Naive B cell (primary cell): ENCODE data around the gene IGSF5. TPM values are rescaled to one million over a fixed set of nuclear protein-coding genes. Genes with fewer than 3 reads are reported as not detected.
A peak's percentile ranks its signal among the peaks of the same experiment; 100 is the strongest.

Experiments
- ATAC-seq, 2 donors: fragments of 150-1000 bp; cut with Tn5 transposase; 2 replicates each; pipeline ENCODE4 v1.10.0; 2021; ENCODE audit warnings: low read depth in 2 of 2, mild to moderate bottlenecking in 2 of 2, moderate library complexity in 2 of 2
- DNase-seq: peaks from one replicate; pipeline ENCODE4 v3.0.0; 2022
- H3K27ac Mint-ChIP-seq, 6 donors: one replicate each; pipeline ENCODE4 v1.8.0; 2020 to 2022; ENCODE audit warnings: mild to moderate bottlenecking in 6 of 6, mixed read lengths in 6 of 6, moderate library complexity in 5 of 6, inconsistent platforms in 2 of 6
- H3K27me3 Mint-ChIP-seq, 3 donors: one replicate each; pipeline ENCODE4 v1.8.0; 2021 to 2022; ENCODE audit warnings: mixed read lengths in 3 of 3, mild to moderate bottlenecking in 1 of 3
- H3K36me3 Mint-ChIP-seq, 2 donors: one replicate each; pipeline ENCODE4 v1.8.0; 2020 to 2022; ENCODE audit warnings: mixed read lengths in 2 of 2, inconsistent platforms in 1 of 2, mild to moderate bottlenecking in 1 of 2
- H3K4me1 Mint-ChIP-seq, 3 donors: one replicate each; pipeline ENCODE4 v1.8.0; 2020 to 2022; ENCODE audit warnings: mixed read lengths in 3 of 3, inconsistent platforms in 1 of 3, mild to moderate bottlenecking in 1 of 3, moderate library complexity in 1 of 3
- H3K4me3 Mint-ChIP-seq, 8 donors: one replicate each; pipeline ENCODE4 v1.8.0; 2020 to 2022; ENCODE audit warnings: mild to moderate bottlenecking in 8 of 8, mixed read lengths in 8 of 8, moderate library complexity in 8 of 8, inconsistent platforms in 2 of 8
- H3K9me3 Mint-ChIP-seq, 7 donors: one replicate each; pipeline ENCODE4 v1.8.0; 2020 to 2022; ENCODE audit warnings: mixed read lengths in 7 of 7, mild to moderate bottlenecking in 5 of 7, inconsistent platforms in 2 of 7, moderate library complexity in 1 of 7
- polyA plus RNA-seq, 6 donors: library from polyadenylated mRNA; unstranded; fragments of 300-500 nt; fragmentation: Illumina TruSeq; gene quantifications; one replicate each; pipeline ENCODE4 v1.2.3, GENCODE V29; 2021; ENCODE audit warnings: low read depth in 6 of 6

IGSF5 gene
- polyA plus RNA-seq, 6 donors from 2014 or later: not detected

DNA sequence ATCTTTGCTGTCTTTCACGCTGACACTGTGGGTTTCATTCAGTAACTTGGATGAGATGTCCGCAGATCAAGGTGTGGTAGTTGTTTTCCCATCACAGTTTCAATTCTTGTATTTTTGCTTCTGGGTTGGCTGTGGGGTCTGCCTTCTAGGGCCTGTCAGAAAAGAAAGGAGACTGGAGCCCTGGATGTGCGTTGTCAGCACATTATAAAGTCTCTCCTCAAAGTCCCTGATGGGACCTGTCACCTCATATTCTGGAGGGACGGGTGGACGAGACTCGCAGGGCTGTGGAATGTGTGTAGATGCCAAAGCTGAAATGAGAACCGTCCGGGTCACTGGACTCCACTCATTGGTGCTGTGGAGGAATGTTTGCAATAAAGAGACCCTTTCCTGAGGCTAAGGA lies 11.3 kb downstream of the IGSF5 start:
- H3K4me1 Mint-ChIP-seq: no peaks in the 10 kb centered on the region
- no peak overlapping the region for H3K4me3 Mint-ChIP-seq
- H3K27me3 Mint-ChIP-seq: peaks cover 0 to 14% (median 4%) of the 10 kb centered on the region in 3 donors
- ATAC-seq (no peak), DNase-seq (no peak)
- H3K36me3 Mint-ChIP-seq: peaks cover 0 to 6% of the 10 kb centered on the region in 2 donors
- H3K27ac Mint-ChIP-seq: no peak overlapping the region
- peaks cover 4 to 31% (median 16%) of the 10 kb centered on the region in 7 donors for H3K9me3 Mint-ChIP-seq

- H3K9me3 Mint-ChIP-seq: peaks cover 0 to 14% (median 4%) of the 10 kb centered on the region in 7 donors
- no peak for ATAC-seq
- H3K4me1 Mint-ChIP-seq: no peaks in the 10 kb centered on the region
- no peak overlapping the region for H3K4me3 Mint-ChIP-seq
- DNase-seq: no peak
- peaks cover 4 to 17% (median 5%) of the 10 kb centered on the region in 3 donors for H3K27me3 Mint-ChIP-seq
- H3K36me3 Mint-ChIP-seq: no peaks in the 10 kb centered on the region
- peak overlapping the region in 1 of 6 donors; percentile 14 for H3K27ac Mint-ChIP-seq
These were observed 18.4 kb downstream of the IGSF5 start for GRCh38 chr21:39763272-39763970.

- H3K36me3 Mint-ChIP-seq: no peaks in the 10 kb centered on the region
- ATAC-seq (no peak), DNase-seq (no peak)
- H3K9me3 Mint-ChIP-seq: peaks cover 0 to 3% (median 0%) of the 10 kb centered on the region in 7 donors
- H3K4me3 Mint-ChIP-seq: no peak overlapping the region
- H3K27me3 Mint-ChIP-seq: peaks cover 0 to 4% (median 0%) of the 10 kb centered on the region in 3 donors
- no peaks in the 10 kb centered on the region for H3K4me1 Mint-ChIP-seq
- H3K27ac Mint-ChIP-seq: no peak overlapping the region
These were observed 29.2 kb downstream of the IGSF5 start for GRCh38 chr21:39774227-39774626.

DNA sequence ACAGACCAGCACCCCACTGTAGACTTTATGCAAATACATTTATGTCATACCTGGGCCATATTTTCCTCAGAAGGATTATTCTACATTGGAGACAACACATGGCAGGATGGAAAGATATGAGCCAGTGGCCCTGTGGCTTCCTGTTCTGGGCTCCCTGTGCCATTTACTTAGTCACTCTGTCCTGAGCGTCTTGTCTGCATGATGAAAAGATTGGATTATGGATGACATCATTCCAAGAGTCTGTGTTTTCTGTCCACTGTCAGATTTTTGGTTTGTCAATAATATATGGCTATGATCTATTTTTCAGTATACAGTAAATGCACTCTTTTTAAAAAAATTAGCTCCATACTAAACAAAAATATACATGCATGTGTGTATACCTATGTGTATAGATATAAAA lies 30.8 kb downstream of the IGSF5 start:
- no peaks in the 10 kb centered on the region for H3K36me3 Mint-ChIP-seq
- no peak overlapping the region for H3K4me3 Mint-ChIP-seq
- DNase-seq: no peak
- ATAC-seq: no peak
- no peak overlapping the region for H3K27ac Mint-ChIP-seq
- H3K27me3 Mint-ChIP-seq: peaks cover 0 to 4% (median 0%) of the 10 kb centered on the region in 3 donors
- H3K9me3 Mint-ChIP-seq: peaks cover 0 to 3% (median 0%) of the 10 kb centered on the region in 7 donors
- no peaks in the 10 kb centered on the region for H3K4me1 Mint-ChIP-seq

DNA sequence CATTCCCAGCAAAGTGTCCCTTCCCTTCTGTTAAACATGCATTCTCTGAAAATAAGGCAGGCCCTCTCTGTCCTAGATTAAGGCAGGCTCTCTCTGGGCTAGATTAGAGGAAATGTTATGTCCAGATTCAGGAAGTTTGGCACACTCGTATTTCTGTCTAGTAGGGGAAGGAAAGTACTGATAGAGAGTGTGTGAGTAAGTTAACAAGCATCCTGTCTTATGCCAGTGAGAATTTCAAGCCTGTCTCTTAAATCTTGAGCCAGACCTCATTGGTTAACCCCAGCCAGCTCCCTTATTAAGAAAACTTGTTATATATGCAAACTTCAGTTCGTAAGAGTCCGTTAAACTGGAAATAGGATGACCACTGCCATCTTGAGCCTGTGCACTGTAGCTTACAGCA lies 31.6 kb downstream of the IGSF5 start:
- H3K9me3 Mint-ChIP-seq: peaks cover 0 to 3% (median 0%) of the 10 kb centered on the region in 7 donors
- H3K27ac Mint-ChIP-seq: no peak overlapping the region
- H3K4me1 Mint-ChIP-seq: no peaks in the 10 kb centered on the region
- peaks cover 0 to 4% (median 0%) of the 10 kb centered on the region in 3 donors for H3K27me3 Mint-ChIP-seq
- H3K36me3 Mint-ChIP-seq: no peaks in the 10 kb centered on the region
- DNase-seq (no peak), ATAC-seq (no peak)
- no peak overlapping the region for H3K4me3 Mint-ChIP-seq

- H3K36me3 Mint-ChIP-seq: no peaks in the 10 kb centered on the region
- DNase-seq: no peak
- no peak overlapping the region for H3K27ac Mint-ChIP-seq
- no peak for ATAC-seq
- peaks cover 0 to 7% (median 2%) of the 10 kb centered on the region in 7 donors for H3K9me3 Mint-ChIP-seq
- H3K4me1 Mint-ChIP-seq: no peaks in the 10 kb centered on the region
- no peak overlapping the region for H3K4me3 Mint-ChIP-seq
- peaks cover 0 to 4% (median 0%) of the 10 kb centered on the region in 3 donors for H3K27me3 Mint-ChIP-seq
These were observed 36.3 kb downstream of the IGSF5 start for GRCh38 chr21:39781331-39781730.

DNA sequence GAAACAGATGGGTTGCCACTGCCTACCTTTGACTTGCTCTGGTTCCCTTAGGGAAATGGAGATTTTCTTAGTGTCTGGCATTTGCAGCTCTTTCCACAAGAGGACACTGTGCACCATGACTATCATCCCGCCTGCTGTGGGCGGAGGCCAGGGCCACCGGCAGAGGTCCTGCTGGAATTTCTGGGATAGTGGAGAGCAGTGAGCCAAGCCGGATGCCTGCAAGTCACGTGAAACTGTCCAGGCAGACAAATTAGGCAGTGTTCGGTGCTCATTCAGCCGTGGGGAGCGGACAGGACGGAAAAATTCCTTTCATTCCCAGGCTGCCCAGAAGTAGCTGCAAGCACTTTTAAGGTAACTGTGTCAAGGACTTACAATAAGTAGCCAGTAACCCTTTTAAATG lies 43.4 kb downstream of the IGSF5 start:
- H3K9me3 Mint-ChIP-seq: peaks cover 0 to 10% (median 0%) of the 10 kb centered on the region in 7 donors
- H3K36me3 Mint-ChIP-seq: no peaks in the 10 kb centered on the region
- DNase-seq: no peak
- H3K27me3 Mint-ChIP-seq: no peaks in the 10 kb centered on the region
- no peaks in the 10 kb centered on the region for H3K4me1 Mint-ChIP-seq
- ATAC-seq: no peak
- H3K27ac Mint-ChIP-seq: no peak overlapping the region
- H3K4me3 Mint-ChIP-seq: no peak overlapping the region

DNA sequence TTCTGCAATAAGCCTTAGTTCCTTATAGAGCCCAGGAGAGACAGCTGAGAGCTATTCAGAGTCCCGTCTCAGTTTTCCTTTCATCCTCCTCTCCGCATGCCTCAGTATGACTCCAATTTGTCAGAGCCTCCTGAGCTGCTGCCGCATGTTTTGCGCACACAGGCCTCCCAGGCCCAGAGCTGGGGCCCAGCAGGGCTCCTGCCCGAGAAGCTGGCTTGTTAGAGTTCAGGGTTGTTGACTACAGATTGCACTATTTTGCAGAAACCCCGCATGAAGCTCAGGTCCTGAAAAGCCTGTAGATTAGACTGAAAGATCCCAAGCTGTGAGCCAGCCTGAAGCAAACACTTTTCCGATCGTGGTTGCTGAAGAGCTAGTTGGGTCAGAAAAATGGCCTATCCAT lies 51.5 kb downstream of the IGSF5 start:
- ATAC-seq: no peak
- Mint-ChIP-seq H3K27ac (no peak overlapping the region), H3K36me3 (no peaks in the 10 kb centered on the region), H3K9me3 (peaks cover 0 to 5% (median 0%) of the 10 kb centered on the region in 7 donors), H3K4me1 (no peaks in the 10 kb centered on the region), H3K4me3 (peak overlapping the region in 1 of 8 donors; percentile 45), H3K27me3 (peaks cover 0 to 10% (median 6%) of the 10 kb centered on the region in 3 donors)
- DNase-seq: no peak

GRCh38 chr21:39799178-39799577 lies 54.2 kb downstream of the IGSF5 start:
- Mint-ChIP-seq H3K27me3 (peaks cover 0 to 10% (median 6%) of the 10 kb centered on the region in 3 donors), H3K27ac (no peak overlapping the region), H3K4me1 (no peaks in the 10 kb centered on the region), H3K36me3 (no peaks in the 10 kb centered on the region), H3K9me3 (peaks cover 0 to under 1% (median 0%) of the 10 kb centered on the region in 7 donors), H3K4me3 (no peak overlapping the region)
- ATAC-seq (no peak), DNase-seq (no peak)

- Mint-ChIP-seq H3K36me3 (no peaks in the 10 kb centered on the region), H3K27me3 (peaks cover 0 to 3% (median 2%) of the 10 kb centered on the region in 3 donors)
- no peak for DNase-seq
These were observed 55.3 kb downstream of the IGSF5 start for GRCh38 chr21:39800311-39800710.

GRCh38 chr21:39802217-39802616 lies 57.2 kb downstream of the IGSF5 start:
- ATAC-seq (no peak), DNase-seq (no peak)
- no peaks in the 10 kb centered on the region for H3K4me1 Mint-ChIP-seq
- H3K27me3 Mint-ChIP-seq: no peaks in the 10 kb centered on the region
- H3K4me3 Mint-ChIP-seq: no peak overlapping the region
- H3K36me3 Mint-ChIP-seq: no peaks in the 10 kb centered on the region
- peaks cover 0 to 7% (median 0%) of the 10 kb centered on the region in 7 donors for H3K9me3 Mint-ChIP-seq
- H3K27ac Mint-ChIP-seq: no peak overlapping the region

More at GRCh38 chr21:39800311-39800710, 55.3 kb downstream of the IGSF5 start:
- H3K9me3 Mint-ChIP-seq: peaks cover 0 to 4% (median 0%) of the 10 kb centered on the region in 7 donors
- no peaks in the 10 kb centered on the region for H3K4me1 Mint-ChIP-seq
- H3K4me3 Mint-ChIP-seq: no peak overlapping the region
- H3K27ac Mint-ChIP-seq: no peak overlapping the region
- ATAC-seq: no peak

- no peak for ATAC-seq
- Mint-ChIP-seq H3K27ac (no peak overlapping the region), H3K4me1 (no peaks in the 10 kb centered on the region)
These were observed 58.4 kb downstream of the IGSF5 start for GRCh38 chr21:39803393-39803792.

DNA sequence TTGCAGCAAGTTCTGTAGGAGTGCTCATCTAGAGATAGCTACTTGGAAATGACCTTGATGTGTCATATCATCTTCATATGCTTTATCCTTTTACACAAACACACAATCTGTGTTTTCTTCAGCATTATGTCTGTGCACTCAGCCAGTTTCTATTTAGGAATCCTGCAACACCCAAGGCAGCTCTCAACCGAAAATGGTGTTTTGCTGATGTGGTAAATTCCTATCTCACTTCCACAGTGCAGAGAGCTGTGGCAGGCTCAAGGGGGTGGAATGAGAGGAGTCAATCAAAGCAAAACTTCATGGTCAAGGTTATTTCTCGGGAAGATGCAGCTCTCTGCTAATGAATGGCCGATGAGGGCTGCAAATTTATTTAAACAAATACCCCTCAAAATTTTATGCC lies 59.3 kb downstream of the IGSF5 start:
- ATAC-seq (no peak), DNase-seq (no peak)
- H3K27me3 Mint-ChIP-seq: no peaks in the 10 kb centered on the region
- no peak overlapping the region for H3K4me3 Mint-ChIP-seq
- H3K36me3 Mint-ChIP-seq: no peaks in the 10 kb centered on the region
- no peak overlapping the region for H3K27ac Mint-ChIP-seq
- H3K9me3 Mint-ChIP-seq: peaks cover 0 to 7% (median 0%) of the 10 kb centered on the region in 7 donors
- no peaks in the 10 kb centered on the region for H3K4me1 Mint-ChIP-seq

More at GRCh38 chr21:39803393-39803792, 58.4 kb downstream of the IGSF5 start:
- Mint-ChIP-seq H3K27me3 (no peaks in the 10 kb centered on the region), H3K4me3 (no peak overlapping the region), H3K36me3 (no peaks in the 10 kb centered on the region), H3K9me3 (peaks cover 0 to 7% (median 0%) of the 10 kb centered on the region in 7 donors)
- DNase-seq: no peak

- H3K27ac Mint-ChIP-seq: no peak overlapping the region
- H3K4me3 Mint-ChIP-seq: no peak overlapping the region
- no peaks in the 10 kb centered on the region for H3K4me1 Mint-ChIP-seq
- H3K27me3 Mint-ChIP-seq: no peaks in the 10 kb centered on the region
- DNase-seq (no peak), ATAC-seq (no peak)
- peaks cover 0 to 7% (median 0%) of the 10 kb centered on the region in 7 donors for H3K9me3 Mint-ChIP-seq
- H3K36me3 Mint-ChIP-seq: no peaks in the 10 kb centered on the region
These were observed 61.0 kb downstream of the IGSF5 start for GRCh38 chr21:39805983-39806382.
